CD4-positive, alpha-beta T cell treated with Interleukin-6 for 4 hours (primary cell): Measurements from ENCODE around the gene CHMP3.
A peak's percentile ranks its signal among the peaks of the same experiment; 100 is the strongest.
"Not testable (repeated sequence)": the region's sequence is repeated elsewhere in the genome, so short reads cannot be mapped to it uniquely, and the experiment has no call there.

ENCODE experiments used
- DNase-seq: peaks from one replicate; pipeline ENCODE4 v3.0.0-alpha.2; 2020; ENCODE audit warnings: mixed read lengths

The CHMP3 gene

GRCh38 chr2:86500325-86501083, 62.7 kb downstream of the CHMP3 start:
- DNase-seq: no peak

GRCh38 chr2:86499326-86499725, 63.9 kb downstream of the CHMP3 start:
- DNase-seq: no peak

GRCh38 chr2:86498468-86499260, 64.6 kb downstream of the CHMP3 start:
- DNase-seq: no peak

- not testable (repeated sequence) for DNase-seq
Observed at GRCh38 chr2:86496391-86496790, 66.9 kb downstream of the CHMP3 start.

DNA sequence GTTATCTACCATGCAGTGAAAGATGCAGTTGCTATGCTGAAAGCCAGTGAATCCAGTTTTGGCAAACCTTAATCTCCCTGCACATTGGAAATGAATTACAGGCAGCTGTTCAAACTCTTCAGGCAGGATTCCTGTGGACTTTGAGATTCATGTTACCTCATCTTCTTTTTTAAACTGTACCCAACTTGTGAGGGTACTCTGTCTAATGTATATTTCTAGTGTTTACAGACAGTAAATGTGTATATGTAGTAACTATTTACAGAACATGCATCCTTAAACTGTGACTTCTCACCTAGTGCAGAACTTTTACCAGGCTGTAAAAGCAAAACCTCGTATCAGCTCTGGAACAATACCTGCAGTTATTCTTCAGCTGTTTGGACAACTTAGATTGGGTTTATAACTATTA, 71.2 kb downstream of the CHMP3 start:
- no peak for DNase-seq

DNA sequence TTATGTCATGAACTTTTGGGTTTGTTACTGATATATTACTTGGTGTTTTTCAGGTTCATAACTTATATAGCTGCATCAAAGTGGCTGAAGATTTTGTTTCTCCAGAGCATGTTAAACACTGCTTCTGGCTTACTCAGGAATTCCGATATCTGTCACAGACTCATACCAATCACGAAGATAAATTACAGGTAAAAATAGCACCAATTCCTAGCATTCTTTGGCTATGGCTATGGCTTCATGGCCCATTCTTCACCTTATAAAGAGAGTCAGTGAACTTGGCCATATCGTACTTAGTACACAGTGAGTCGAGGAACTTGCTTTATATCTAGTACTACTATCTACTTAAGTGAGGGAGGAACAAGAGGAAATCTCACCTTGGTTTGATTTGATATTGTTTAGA, 72.2 kb downstream of the CHMP3 start:
- no peak for DNase-seq

DNA sequence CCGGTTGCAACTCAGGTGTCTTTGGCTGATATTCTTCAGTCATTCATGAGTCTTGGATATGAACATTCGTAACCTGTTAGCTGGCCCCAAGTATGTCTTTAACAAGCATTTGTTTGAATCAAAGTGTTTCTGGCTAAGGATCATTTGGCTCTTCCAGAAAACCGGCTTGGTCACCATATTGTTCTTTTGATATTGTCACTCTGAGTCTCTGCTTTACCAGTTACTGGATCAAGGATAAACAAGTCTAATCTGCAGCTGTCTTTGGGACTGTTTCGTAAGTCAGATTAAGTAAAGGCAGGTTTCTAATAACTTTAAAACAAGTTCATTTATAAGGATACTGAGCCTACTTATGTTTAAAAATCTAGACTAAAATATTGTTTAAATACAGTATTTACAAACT, 73.0 kb downstream of the CHMP3 start:
- no peak for DNase-seq

DNA sequence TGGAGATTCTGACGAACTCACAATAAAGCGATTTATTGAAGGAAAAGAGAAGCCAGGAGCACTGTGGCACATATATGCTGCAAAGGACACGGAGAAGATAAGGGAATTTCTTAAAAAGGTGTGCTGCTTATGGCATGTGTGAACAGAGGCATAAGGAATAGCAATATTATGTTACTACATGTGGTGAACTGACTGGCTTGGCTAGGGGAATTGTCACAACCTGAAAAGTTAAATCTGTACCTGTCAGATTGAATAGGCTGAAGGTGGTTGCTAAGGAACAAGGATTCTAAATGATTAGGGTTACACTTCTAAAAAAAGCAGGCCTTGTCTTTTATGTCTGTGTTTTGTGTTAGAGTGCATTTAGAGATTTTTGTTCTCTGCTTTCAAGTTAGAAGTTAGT, 73.7 kb downstream of the CHMP3 start:
- DNase-seq: no peak

- DNase-seq: no peak
Observed at GRCh38 chr2:86488561-86489250, 74.5 kb downstream of the CHMP3 start.

DNA sequence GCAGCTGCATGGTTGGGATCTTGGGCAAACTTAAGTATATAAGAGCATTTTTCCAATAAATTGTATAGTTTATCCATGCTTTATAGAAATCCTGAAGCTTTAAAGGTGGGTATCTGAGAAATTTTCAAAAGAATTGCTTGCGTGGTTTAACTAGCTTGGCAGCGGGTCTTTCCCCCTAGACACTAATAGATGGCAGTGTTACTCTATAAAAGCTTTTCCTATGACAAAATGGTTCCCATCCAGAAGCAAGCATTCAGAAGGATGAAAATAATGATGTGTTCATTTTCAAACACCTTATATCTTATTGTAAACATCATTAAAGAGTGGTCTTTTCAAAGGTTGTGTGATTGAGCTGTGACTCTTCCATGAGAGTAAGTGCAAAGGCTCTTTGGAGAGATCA, 76.2 kb downstream of the CHMP3 start:
- no peak for DNase-seq

DNA sequence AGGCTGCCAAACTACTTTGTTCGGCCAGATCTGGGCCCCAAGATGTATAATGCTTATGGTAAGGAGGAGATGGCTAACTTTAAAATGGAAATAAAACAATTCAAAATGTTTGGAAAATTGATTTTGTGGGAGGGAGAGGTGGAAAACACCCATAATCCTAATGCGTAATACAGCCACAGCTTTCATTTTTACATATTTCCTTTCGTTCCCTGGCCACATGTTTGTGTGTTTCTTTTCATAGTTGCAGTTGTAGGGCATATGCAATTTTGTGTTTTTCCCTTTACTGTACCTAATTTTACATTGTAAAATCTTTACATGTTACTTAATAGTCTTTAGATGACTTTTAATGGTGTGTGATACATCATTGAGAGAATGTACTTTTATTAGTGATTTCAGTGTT, 77.4 kb downstream of the CHMP3 start:
- no peak for DNase-seq

GRCh38 chr2:86485103-86485502, 78.1 kb downstream of the CHMP3 start:
- no peak for DNase-seq

DNA sequence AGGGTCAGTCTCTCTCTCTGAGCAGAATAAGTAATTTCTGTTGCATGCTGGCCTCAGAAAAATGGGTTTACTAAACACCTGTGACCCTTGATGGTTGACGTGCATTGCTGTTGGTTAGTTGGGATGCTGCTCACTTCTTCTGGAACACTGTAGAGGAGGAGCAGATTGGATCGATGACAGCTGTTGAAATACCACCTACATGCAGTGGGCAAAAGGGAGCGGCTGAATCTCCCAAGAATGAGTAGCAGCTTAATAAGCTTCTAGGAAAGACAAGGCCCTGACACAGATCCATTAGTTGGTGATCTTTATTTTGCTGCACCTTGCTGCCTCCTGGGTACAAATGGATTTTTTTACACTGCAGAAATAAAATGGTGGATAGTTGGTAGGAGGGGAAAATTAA, 78.9 kb downstream of the CHMP3 start:
- no peak for DNase-seq

DNA sequence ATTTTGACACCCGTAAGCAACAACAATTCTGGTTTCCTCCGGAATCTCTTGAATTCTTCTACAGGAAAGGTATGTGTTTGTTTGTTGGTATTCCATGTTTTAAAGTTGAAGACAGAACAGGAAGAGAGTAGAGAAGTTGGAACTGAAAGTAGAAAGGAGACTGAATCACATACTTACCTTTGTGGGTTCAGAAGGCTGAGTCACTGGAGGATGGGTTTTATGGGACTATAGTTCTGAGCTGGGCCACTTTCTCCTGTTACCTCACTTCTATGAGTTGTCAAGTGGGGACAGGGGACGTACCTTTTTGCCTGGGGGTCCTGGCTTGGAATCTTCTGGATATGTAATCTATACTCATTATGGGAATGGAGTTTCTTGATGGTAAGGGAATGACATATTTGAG, 81.2 kb downstream of the CHMP3 start:
- DNase-seq: no peak

DNA sequence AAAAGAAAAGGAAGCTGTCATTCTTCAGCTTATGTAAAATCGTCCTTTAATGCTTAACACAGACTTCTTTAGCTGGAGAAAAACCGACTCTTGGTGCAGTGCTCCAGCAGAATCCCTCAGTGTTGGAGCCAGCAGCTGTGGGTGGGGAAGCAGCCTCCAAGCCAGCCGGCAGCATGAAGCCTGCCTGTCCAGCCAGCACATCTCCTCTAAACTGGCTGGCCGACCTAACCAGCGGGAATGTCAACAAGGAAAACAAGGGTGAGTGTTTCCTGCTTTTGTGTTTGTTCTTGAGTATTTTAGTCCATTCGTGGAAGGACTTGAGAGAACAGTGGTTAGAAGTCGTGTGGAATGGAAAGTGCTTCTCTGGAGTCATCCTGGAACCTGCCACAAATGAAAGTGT, 83.1 kb downstream of the CHMP3 start:
- no peak for DNase-seq

- no peak for DNase-seq
Observed at GRCh38 chr2:86477349-86477748, 85.9 kb downstream of the CHMP3 start.

DNA sequence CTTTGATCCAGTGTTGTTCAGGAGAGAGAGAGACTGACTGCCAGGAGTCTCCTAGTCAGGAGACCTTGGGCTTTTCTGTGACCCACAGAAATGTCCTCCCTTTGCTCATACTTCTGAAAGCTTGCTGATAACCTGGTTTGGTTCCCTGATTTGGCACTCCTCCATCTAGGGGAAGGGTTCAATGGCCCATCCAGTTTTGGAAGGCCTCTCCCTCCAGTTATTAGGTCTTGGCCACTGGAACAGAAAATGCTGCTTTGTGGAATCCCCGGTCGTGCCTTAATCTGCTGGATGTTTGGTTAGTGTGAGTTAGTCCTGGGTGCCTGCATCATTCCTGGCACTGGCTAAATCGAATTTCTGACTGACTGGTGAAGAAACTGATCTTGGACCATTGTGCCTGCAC, 86.3 kb downstream of the CHMP3 start:
- no peak for DNase-seq

GRCh38 chr2:86476092-86476491, 87.2 kb downstream of the CHMP3 start:
- DNase-seq: no peak

GRCh38 chr2:86471637-86472036, 91.6 kb downstream of the CHMP3 start:
- DNase-seq: no peak

DNA sequence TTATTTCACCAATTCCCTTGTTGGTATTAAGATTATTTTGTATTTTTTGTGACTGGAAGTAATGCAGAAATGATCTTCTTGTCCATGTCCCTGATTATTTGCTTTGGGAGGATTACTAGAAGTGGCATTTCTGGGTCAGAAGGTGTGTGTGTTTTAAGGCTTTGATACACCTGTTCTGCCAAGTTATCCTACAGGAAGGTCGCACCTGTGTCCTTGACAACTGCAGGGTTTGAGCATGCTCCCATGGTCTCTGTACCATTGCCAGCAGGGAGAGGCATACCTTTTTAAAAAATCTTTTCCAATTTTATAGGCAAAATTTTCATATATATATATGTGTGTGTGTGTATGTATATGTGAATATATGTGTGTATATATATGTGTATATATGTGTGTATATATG, 92.4 kb downstream of the CHMP3 start:
- DNase-seq: no peak

DNA sequence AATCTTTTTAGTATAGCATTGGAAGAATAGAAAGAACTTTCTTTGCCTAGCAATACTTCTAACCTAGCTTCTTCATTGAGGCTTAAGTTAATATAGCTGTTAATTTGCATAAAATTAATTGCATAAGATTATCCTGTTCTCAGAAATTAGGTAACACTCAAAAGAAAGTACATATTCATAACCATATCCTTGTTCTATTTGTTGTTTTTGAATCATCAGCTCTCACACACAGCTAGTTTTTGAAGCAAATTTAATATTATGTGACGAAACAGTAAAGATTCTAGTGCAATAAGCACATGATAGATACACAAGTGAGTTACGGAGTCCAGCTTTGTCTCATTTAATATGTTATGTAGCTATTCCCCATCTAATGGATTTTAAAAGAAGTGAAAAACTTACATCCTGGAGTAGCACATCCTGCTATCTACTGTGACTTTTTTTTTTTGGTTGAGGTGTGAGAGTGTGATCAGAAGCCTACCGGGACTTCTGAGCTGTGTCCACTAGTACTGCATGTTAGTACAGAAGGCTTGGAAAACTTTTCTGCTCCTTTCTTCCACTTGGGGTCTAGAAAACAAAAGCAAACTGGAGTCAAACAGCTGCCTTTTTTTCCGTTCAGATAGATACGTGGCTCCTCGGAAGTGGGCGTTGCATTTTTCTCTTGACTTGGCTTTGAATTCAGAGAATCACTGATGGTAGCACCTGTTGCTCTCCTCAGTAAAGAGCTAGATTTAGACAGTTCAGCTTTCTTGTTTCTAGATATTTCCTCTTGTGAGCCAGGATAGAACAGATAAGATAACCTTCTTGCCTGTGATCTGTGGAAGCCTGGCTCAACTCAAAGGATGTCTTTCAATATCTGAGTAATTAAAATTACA, 94.8 kb downstream of the CHMP3 start:
- peak; percentile 17 for DNase-seq

DNA sequence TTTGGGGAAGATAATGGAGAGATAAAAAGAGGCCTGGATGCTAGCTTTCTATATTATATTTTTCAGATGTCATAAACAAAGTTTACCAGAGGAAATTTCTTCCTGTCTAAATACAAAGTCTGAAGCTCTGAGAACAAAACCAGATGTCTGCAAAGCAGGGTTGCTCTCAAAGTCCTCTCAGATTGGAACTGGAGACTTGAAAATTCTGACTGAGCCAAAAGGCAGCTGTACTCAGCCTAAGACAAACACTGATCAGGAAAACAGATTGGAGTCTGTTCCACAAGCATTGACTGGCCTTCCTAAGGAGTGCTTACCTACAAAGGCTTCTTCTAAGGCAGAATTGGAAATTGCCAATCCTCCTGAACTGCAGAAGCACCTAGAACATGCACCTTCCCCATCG, 96.9 kb downstream of the CHMP3 start:
- DNase-seq: no peak

DNA sequence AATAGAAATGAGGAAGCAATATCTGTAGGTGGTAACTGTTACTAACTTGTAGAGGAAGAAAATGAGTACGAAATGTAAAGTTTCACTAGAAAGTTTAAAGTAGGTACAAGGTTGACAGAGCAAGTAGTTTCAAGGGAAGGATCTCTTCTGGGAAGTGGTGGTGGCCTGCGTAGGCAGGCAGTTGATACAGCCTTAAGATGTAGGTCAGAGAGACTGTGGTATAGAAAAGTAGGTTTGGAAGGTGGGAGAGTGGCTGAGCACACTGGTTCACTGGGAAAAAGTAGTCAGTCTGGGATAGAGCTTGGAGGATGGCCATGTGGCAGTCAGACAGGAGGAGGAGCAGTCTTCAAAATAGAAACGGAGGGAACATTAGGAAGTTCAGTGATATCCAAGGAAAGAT, 98.6 kb downstream of the CHMP3 start:
- no peak for DNase-seq
